AG08395 (cell line): ENCODE measurements around the gene PPARD.

Experiments used
- DNase-seq: peaks from one replicate; pipeline ENCODE4 v3.0.0; 2012; ENCODE audit warnings: mixed read lengths, low spot score

PPARD gene

GRCh38 chr6:35354361-35355135 is 12.2 kb downstream of the PPARD start:
- no peak for DNase-seq

- DNase-seq = no peak
Observed at GRCh38 chr6:35356391-35356790, 14.0 kb downstream of the PPARD start.

GRCh38 chr6:35357677-35358076 is 15.3 kb downstream of the PPARD start:
- DNase-seq = no peak

- DNase-seq = no peak
Observed at GRCh38 chr6:35358086-35358485, 15.7 kb downstream of the PPARD start.

- DNase-seq = no peak
Observed at GRCh38 chr6:35359346-35359743, 17.0 kb downstream of the PPARD start.

GRCh38 chr6:35359744-35360348 is 17.5 kb downstream of the PPARD start:
- peak; percentile 79 for DNase-seq

- no peak for DNase-seq
Observed at GRCh38 chr6:35360349-35361138, 18.2 kb downstream of the PPARD start.

- DNase-seq = no peak
Observed at GRCh38 chr6:35362200-35362599, 19.8 kb downstream of the PPARD start.

GRCh38 chr6:35363293-35363750 is 21.0 kb downstream of the PPARD start:
- peak; percentile 76 for DNase-seq

- no peak for DNase-seq
Observed at GRCh38 chr6:35365594-35366203, 23.3 kb downstream of the PPARD start.

GRCh38 chr6:35366204-35366596 is 23.8 kb downstream of the PPARD start:
- no peak for DNase-seq

- DNase-seq = no peak
Observed at GRCh38 chr6:35367646-35368037, 25.3 kb downstream of the PPARD start.

- peak; percentile 78 for DNase-seq
Observed at GRCh38 chr6:35368038-35368887, 25.9 kb downstream of the PPARD start.

- peak; percentile 97 for DNase-seq
Observed at GRCh38 chr6:35370124-35370741, 27.9 kb downstream of the PPARD start.

GRCh38 chr6:35370785-35371493 is 28.6 kb downstream of the PPARD start:
- peak; percentile 49 for DNase-seq

GRCh38 chr6:35371494-35372262 is 29.3 kb downstream of the PPARD start:
- DNase-seq = no peak

GRCh38 chr6:35372633-35373032 is 30.3 kb downstream of the PPARD start:
- DNase-seq = no peak

GRCh38 chr6:35376281-35376680 is 33.9 kb downstream of the PPARD start:
- DNase-seq = no peak

GRCh38 chr6:35377002-35377401 is 34.6 kb downstream of the PPARD start:
- DNase-seq = no peak

GRCh38 chr6:35378261-35378660 is 35.9 kb downstream of the PPARD start:
- DNase-seq = no peak
